Measurements from ENCODE around the gene ERN1. TPM values are rescaled to one million over a fixed set of nuclear protein-coding genes. Genes with fewer than 3 reads are reported as not detected.
A peak's percentile ranks its signal among the peaks of the same experiment; 100 is the strongest.

The ERN1 gene
- polyA plus RNA-seq, 1 experiment, result 8.6 TPM

DNA sequence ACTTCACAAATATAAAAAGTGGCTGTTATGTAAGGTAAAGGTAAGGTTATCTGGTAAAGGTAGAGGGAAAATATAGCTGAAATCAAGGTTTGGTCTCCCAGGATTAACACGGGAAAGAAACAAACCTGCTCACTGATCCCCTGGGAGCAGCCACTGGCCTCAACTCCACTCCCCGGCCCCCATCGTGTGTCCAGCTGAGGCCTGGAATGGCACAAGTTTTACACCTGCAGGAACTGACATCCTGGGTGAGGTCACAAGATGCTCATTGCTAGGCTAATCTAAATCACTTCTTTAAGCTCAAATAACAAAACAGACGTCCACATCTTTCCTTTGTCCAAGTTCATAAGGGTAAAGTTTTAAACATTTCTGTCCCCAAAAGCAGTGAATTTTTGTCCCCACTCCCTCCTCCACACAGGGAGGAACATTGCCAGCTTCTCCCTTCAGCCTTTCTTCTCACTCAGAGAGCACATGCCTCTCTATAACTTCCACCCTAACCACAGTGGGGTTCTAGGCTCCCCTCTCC is 46.3 kb downstream of the ERN1 start:
- ChIA-PET CTCF (interaction anchor here (1.4 kb wide), 1 partner anchor 9 kb away, joined by 3 read pairs; no protein-coding TSS in a partner anchor), POLR2A (no interaction called here)
- no peak for DNase-seq (ENCODE audit: low read depth)
- Histone ChIP-seq H3K27me3 (ENCODE audit: control insufficient read depth, insufficient read depth, low read length) (no peaks in the 10 kb centered on the region), H3K36me3 (ENCODE audit: control insufficient read depth, insufficient read depth, low read length) (peaks cover 2% of the 10 kb centered on the region), H3K4me3 (ENCODE audit: low read depth, low read length) (no peak overlapping the region)
- TF ChIP-seq, protein P1, sequence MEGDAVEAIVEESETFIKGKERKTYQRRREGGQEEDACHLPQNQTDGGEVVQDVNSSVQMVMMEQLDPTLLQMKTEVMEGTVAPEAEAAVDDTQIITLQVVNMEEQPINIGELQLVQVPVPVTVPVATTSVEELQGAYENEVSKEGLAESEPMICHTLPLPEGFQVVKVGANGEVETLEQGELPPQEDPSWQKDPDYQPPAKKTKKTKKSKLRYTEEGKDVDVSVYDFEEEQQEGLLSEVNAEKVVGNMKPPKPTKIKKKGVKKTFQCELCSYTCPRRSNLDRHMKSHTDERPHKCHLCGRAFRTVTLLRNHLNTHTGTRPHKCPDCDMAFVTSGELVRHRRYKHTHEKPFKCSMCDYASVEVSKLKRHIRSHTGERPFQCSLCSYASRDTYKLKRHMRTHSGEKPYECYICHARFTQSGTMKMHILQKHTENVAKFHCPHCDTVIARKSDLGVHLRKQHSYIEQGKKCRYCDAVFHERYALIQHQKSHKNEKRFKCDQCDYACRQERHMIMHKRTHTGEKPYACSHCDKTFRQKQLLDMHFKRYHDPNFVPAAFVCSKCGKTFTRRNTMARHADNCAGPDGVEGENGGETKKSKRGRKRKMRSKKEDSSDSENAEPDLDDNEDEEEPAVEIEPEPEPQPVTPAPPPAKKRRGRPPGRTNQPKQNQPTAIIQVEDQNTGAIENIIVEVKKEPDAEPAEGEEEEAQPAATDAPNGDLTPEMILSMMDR (IDR thresholded peaks at IDR 0.05; ENCODE audit: insufficient read depth, low read depth, low read length), result no peak

- no peak overlapping the region for H3K4me3 ChIP-seq (ENCODE audit: low read depth, low read length)
- TF ChIP-seq, protein P1 (IDR thresholded peaks at IDR 0.05; ENCODE audit: insufficient read depth, low read depth, low read length), result no peak
- DNase-seq (ENCODE audit: low read depth), result no peak
- POLR2A ChIA-PET, result no interaction called here
- peaks cover 2% of the 10 kb centered on the region for H3K36me3 ChIP-seq (ENCODE audit: control insufficient read depth, insufficient read depth, low read length)
- H3K27me3 ChIP-seq (ENCODE audit: control insufficient read depth, insufficient read depth, low read length), result no peaks in the 10 kb centered on the region
- CTCF ChIA-PET, result interaction anchor here (1.4 kb wide), 1 partner anchor 9 kb away, joined by 3 read pairs; no protein-coding TSS in a partner anchor
These were observed 46.9 kb downstream of the ERN1 start for GRCh38 chr17:64083093-64083492.

- CTCF ChIA-PET, result interaction anchor here (0.7 to 0.9 kb wide), 3 partner anchors 12 to 1403 kb away, joined by 3 read pairs; no protein-coding TSS in a partner anchor
- no peak overlapping the region for H3K4me3 ChIP-seq (ENCODE audit: low read depth, low read length)
- H3K36me3 ChIP-seq (ENCODE audit: control insufficient read depth, insufficient read depth, low read length), result peaks cover 2% of the 10 kb centered on the region
- peak; percentile 75 for DNase-seq (ENCODE audit: low read depth)
- TF ChIP-seq, protein P1 (IDR thresholded peaks at IDR 0.05; ENCODE audit: insufficient read depth, low read depth, low read length), result no peak
- POLR2A ChIA-PET, result no interaction called here
- no peaks in the 10 kb centered on the region for H3K27me3 ChIP-seq (ENCODE audit: control insufficient read depth, insufficient read depth, low read length)
These were observed 47.8 kb downstream of the ERN1 start for GRCh38 chr17:64081802-64082799.

GRCh38 chr17:64080174-64080618 is 49.7 kb downstream of the ERN1 start:
- POLR2A ChIA-PET, result no interaction called here
- CTCF ChIA-PET, result interaction anchor here (0.5 kb wide), 1 partner anchor 48 kb away, joined by 4 read pairs; no protein-coding TSS in a partner anchor
- no peak for DNase-seq (ENCODE audit: low read depth)
- no peak overlapping the region for H3K4me3 ChIP-seq (ENCODE audit: low read depth, low read length)
- H3K36me3 ChIP-seq (ENCODE audit: control insufficient read depth, insufficient read depth, low read length), result peaks cover 2% of the 10 kb centered on the region
- TF ChIP-seq, protein P1 (IDR thresholded peaks at IDR 0.05; ENCODE audit: insufficient read depth, low read depth, low read length), result no peak
- H3K27me3 ChIP-seq (ENCODE audit: control insufficient read depth, insufficient read depth, low read length), result no peaks in the 10 kb centered on the region

- no peak for DNase-seq (ENCODE audit: low read depth)
- TF ChIP-seq, protein P1 (IDR thresholded peaks at IDR 0.05; ENCODE audit: insufficient read depth, low read depth, low read length), result no peak
- H3K4me3 ChIP-seq (ENCODE audit: low read depth, low read length), result no peak overlapping the region
- ChIA-PET POLR2A (no interaction called here), CTCF (interaction anchor here (0.6 kb wide), 1 partner anchor 131 kb away, joined by 3 read pairs; no protein-coding TSS in a partner anchor)
- H3K27me3 ChIP-seq (ENCODE audit: control insufficient read depth, insufficient read depth, low read length), result no peaks in the 10 kb centered on the region
- H3K36me3 ChIP-seq (ENCODE audit: control insufficient read depth, insufficient read depth, low read length), result peaks cover 2% of the 10 kb centered on the region
These were observed 52.6 kb downstream of the ERN1 start for GRCh38 chr17:64077379-64077778.
